Astrocyte (in vitro differentiated cells and primary cell): ENCODE data around the gene E2F1. TPM values are rescaled to one million over a fixed set of nuclear protein-coding genes. Genes with fewer than 3 reads are reported as not detected.

Source experiments
- DNase-seq: peaks from one replicate; pipeline ENCODE4 v3.0.0-alpha.2; 2010; ENCODE audit warnings: low read depth
- FAIRE-seq: peaks from 2 replicates; lab custom pipeline; 2011; peaks lifted over from hg19 to GRCh38; lab: Jason Lieb, UNC
- H2AFZ ChIP-seq: 2 replicates; pipeline ENCODE4 v1.6.0; 2012; ENCODE audit warnings: low read depth, low read length, inconsistent platforms
- H3K27ac ChIP-seq: 2 replicates; pipeline ENCODE4 v1.5.1; 2011; ENCODE audit warnings: low read depth, low read length, inconsistent platforms
- H3K27me3 ChIP-seq: 2 replicates; pipeline ENCODE4 v1.6.0; 2011; ENCODE audit warnings: low read length, inconsistent platforms; ENCODE audit not compliant: insufficient read depth
- H3K36me3 ChIP-seq: 2 replicates; pipeline ENCODE4 v1.5.1; 2011; ENCODE audit warnings: low read length, inconsistent platforms; ENCODE audit not compliant: insufficient read depth
- H3K4me1 ChIP-seq: 2 replicates; pipeline ENCODE4 v1.5.1; 2011; ENCODE audit warnings: low read length, inconsistent platforms; ENCODE audit not compliant: insufficient read depth
- H3K4me2 ChIP-seq: 2 replicates; pipeline ENCODE4 v1.6.0; 2012; ENCODE audit warnings: low read length, inconsistent platforms
- H3K4me3 ChIP-seq: 2 replicates; pipeline ENCODE4 v1.5.1; 2011; ENCODE audit warnings: low read depth, mild to moderate bottlenecking, low read length, inconsistent platforms; ENCODE audit not compliant: insufficient read depth
- H3K79me2 ChIP-seq: 2 replicates; pipeline ENCODE4 v1.6.0; 2012; ENCODE audit warnings: mild to moderate bottlenecking, low read length, inconsistent platforms; ENCODE audit not compliant: insufficient read depth
- H3K9ac ChIP-seq: 2 replicates; pipeline ENCODE4 v1.6.0; 2012; ENCODE audit warnings: mild to moderate bottlenecking, low read length, inconsistent platforms
- H3K9me3 ChIP-seq: 2 replicates; pipeline ENCODE4 v1.5.1; 2012; ENCODE audit warnings: low read depth, mild to moderate bottlenecking, low read length, inconsistent platforms; ENCODE audit not compliant: insufficient read depth
- H4K20me1 ChIP-seq: 2 replicates; pipeline ENCODE4 v1.6.0; 2012; ENCODE audit warnings: low read length, inconsistent platforms; ENCODE audit not compliant: insufficient read depth
- H3K27ac Mint-ChIP-seq: one replicate; pipeline ENCODE4 v1.8.0; 2021; ENCODE audit warnings: mild to moderate bottlenecking, mixed read lengths; ENCODE audit not compliant: unreplicated experiment
- H3K27me3 Mint-ChIP-seq: one replicate; pipeline ENCODE4 v1.8.0; 2021; ENCODE audit warnings: low read depth, mixed read lengths; ENCODE audit not compliant: unreplicated experiment
- H3K36me3 Mint-ChIP-seq: one replicate; pipeline ENCODE4 v1.8.0; 2021; ENCODE audit warnings: low read depth, mixed read lengths; ENCODE audit not compliant: unreplicated experiment
- H3K4me1 Mint-ChIP-seq: one replicate; pipeline ENCODE4 v1.8.0; 2021; ENCODE audit warnings: low read depth, mixed read lengths; ENCODE audit not compliant: unreplicated experiment
- H3K4me3 Mint-ChIP-seq: one replicate; pipeline ENCODE4 v1.8.0; 2021; ENCODE audit warnings: mild to moderate bottlenecking, moderate library complexity, mixed read lengths; ENCODE audit not compliant: unreplicated experiment
- H3K9me3 Mint-ChIP-seq: one replicate; pipeline ENCODE4 v1.8.0; 2021; ENCODE audit warnings: mild to moderate bottlenecking, mixed read lengths; ENCODE audit not compliant: unreplicated experiment
- EZH2 ChIP-seq: IDR thresholded peaks from 2 replicates; pipeline ENCODE4 v1.6.1; 2012; ENCODE audit warnings: mild to moderate bottlenecking, low read length, inconsistent platforms; ENCODE audit not compliant: insufficient read depth
- total RNA-seq: library from RNA; stranded (reverse); gene quantifications from 2 replicates; pipeline ENCODE4 v1.2.1, GENCODE V29; 2021
- TF ChIP-seq, protein P1 (sequence below): IDR thresholded peaks from 2 replicates; pipeline ENCODE4 v1.5.1; 2011; ENCODE audit warnings: low read depth, mild to moderate bottlenecking, inconsistent platforms, low read length, moderate library complexity; ENCODE audit not compliant: insufficient read depth

E2F1 gene
- total RNA-seq, 1 donor from 2014 or later = 2.3 TPM

DNA sequence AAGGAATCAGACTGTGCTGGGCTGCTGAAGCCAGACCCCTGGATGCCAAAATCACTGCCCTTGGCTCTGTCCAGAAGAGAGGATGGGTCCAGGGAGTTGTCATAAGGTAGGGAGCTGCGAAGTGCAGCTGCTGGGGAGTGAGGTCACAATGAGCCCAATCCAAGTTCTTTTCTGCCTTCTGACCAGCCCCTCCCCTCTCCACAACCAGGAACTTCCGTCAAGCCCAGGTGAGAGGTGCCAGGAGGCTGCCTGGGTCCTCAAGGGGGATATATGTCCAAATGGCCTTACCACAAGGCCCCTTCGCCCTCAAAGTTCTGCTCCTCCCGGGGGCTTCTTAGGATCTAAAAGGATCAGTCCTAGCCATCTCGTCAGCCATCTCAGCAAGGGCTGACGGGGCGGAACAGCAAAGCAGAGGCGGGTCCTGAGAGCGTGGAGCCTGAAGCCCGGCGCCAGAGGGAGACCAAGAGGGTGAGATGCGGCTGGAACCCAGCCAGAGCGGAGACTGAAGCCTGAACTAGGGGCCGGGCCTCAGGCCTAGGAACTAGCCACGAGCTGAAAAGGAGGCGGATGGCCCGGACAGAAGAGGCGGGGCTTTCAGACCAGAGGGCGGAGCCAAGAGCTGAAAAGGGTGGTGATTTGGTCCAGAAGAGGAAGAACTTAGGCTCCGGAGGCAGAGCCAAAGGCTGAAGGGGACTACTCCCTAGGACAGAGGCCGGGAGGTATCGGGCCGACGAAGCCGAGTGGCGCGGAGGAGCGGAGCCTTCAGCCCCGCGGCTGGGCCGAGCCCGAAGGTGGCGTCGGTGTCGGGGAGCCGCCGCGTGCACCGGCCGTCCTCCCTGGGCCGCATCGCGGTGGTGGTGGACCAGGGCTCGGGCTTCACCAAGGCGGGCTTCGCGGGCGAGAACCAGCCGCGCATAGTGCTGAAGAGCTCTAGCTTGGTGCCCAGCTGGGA lies 19.6 kb downstream of the E2F1 start, which contains the start of gene ACTL10:
Gene ACTL10 (plus strand): TSS at position 651 of the 952 bp plus-strand sequence. CDS start 555 bp downstream, outside the sequence.
- TF ChIP-seq EZH2 = no peak
- TF ChIP-seq, protein P1, sequence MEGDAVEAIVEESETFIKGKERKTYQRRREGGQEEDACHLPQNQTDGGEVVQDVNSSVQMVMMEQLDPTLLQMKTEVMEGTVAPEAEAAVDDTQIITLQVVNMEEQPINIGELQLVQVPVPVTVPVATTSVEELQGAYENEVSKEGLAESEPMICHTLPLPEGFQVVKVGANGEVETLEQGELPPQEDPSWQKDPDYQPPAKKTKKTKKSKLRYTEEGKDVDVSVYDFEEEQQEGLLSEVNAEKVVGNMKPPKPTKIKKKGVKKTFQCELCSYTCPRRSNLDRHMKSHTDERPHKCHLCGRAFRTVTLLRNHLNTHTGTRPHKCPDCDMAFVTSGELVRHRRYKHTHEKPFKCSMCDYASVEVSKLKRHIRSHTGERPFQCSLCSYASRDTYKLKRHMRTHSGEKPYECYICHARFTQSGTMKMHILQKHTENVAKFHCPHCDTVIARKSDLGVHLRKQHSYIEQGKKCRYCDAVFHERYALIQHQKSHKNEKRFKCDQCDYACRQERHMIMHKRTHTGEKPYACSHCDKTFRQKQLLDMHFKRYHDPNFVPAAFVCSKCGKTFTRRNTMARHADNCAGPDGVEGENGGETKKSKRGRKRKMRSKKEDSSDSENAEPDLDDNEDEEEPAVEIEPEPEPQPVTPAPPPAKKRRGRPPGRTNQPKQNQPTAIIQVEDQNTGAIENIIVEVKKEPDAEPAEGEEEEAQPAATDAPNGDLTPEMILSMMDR = no peak
- peaks cover 2% of the 10 kb centered on the region for H3K27me3 Mint-ChIP-seq
- peak within 1 kb of the TSS; percentile 69 for H3K27ac Mint-ChIP-seq
- H3K36me3 ChIP-seq = no peaks in the 10 kb centered on the region
- H3K9ac ChIP-seq = peak within 1 kb of the TSS; percentile 58
- H3K4me1 Mint-ChIP-seq = peaks cover 25% of the 10 kb centered on the region
- H3K36me3 Mint-ChIP-seq = peaks cover 18% of the 10 kb centered on the region
- no peaks in the 10 kb centered on the region for H3K9me3 ChIP-seq
- H3K27ac ChIP-seq = peak within 1 kb of the TSS; percentile 33
- no peaks in the 10 kb centered on the region for H3K9me3 Mint-ChIP-seq
- no peak for FAIRE-seq
- H3K79me2 ChIP-seq = no peaks in the 10 kb centered on the region
- H4K20me1 ChIP-seq = peaks cover 30% of the 10 kb centered on the region
- peak within 1 kb of the TSS; percentile 86 for H2AFZ ChIP-seq
- peak within 1 kb of the TSS; percentile 62 for H3K4me3 ChIP-seq
- H3K4me2 ChIP-seq = peak within 1 kb of the TSS; percentile 94
- peak; percentile 90 for DNase-seq
- peaks cover 34% of the 10 kb centered on the region for H3K4me1 ChIP-seq
- H3K27me3 ChIP-seq = no peaks in the 10 kb centered on the region
- peak within 1 kb of the TSS; percentile 87 for H3K4me3 Mint-ChIP-seq

DNA sequence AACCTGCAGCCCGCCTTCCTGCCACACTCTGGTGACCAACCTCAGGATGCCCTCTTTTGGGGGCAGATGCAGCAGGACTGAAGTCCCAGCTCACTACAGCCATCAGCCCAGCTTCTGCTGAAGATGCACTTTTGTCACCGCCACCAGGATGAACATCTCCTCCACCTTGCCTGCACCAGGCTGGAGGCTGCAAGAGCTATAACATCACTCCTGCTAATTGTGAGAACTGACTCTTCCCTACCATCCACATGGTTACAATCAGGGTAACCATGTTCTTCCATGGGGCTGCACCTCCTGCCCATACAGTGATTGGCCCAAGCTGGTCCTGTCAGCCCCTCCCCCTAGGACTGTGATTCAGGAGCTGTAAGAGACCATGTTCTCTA lies 21.4 kb downstream of the E2F1 start:
- Histone ChIP-seq H3K27ac (no peak overlapping the region), H3K4me1 (peaks cover 24% of the 10 kb centered on the region), H4K20me1 (peaks cover 18% of the 10 kb centered on the region), H3K4me2 (peak overlapping the region; percentile 91), H3K9ac (no peak overlapping the region), H3K27me3 (no peaks in the 10 kb centered on the region), H3K9me3 (no peaks in the 10 kb centered on the region), H3K79me2 (no peaks in the 10 kb centered on the region), H3K36me3 (no peaks in the 10 kb centered on the region), H3K4me3 (no peak overlapping the region), H2AFZ (no peak overlapping the region)
- DNase-seq = no peak
- FAIRE-seq = no peak
- H3K4me1 Mint-ChIP-seq = peaks cover 21% of the 10 kb centered on the region
- H3K4me3 Mint-ChIP-seq = peak overlapping the region; percentile 80
- peaks cover 8% of the 10 kb centered on the region for H3K36me3 Mint-ChIP-seq
- no peaks in the 10 kb centered on the region for H3K27me3 Mint-ChIP-seq
- TF ChIP-seq, protein P1 = no peak
- no peak for TF ChIP-seq EZH2
- H3K9me3 Mint-ChIP-seq = no peaks in the 10 kb centered on the region
- H3K27ac Mint-ChIP-seq = peak overlapping the region; percentile 5
